HG03103 (cell line): ENCODE data around the gene AGMO.

ENCODE experiments used
- ATAC-seq: cut with Tn5 transposase; IDR thresholded peaks from one replicate; pipeline ENCODE4 v1.9.1; 2021; ENCODE audit warnings: low read depth; ENCODE audit not compliant: unreplicated experiment

Gene AGMO

DNA sequence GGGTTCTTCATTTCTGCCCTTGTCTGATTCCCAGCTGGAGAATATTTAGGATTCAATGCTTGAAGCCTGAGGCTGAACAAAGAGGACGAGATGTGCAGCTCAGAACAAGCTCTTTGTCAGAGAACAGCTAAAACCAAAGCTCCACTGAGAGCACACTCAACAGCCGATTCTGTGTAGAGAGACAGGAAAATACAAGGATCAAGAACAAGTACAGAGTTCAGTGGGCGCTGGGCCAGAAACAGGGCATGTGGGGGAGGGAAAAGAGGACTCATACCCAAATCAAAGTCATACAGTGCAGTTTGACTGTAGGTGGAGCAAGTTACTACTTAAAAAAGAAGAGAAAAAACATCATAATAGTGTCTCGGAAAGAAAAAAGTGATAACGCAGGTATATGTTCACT is at the start of gene AGMO:
Gene AGMO, minus strand, starts transcription at position 181 of the 400 bp plus-strand sequence.
- no peak for ATAC-seq

DNA sequence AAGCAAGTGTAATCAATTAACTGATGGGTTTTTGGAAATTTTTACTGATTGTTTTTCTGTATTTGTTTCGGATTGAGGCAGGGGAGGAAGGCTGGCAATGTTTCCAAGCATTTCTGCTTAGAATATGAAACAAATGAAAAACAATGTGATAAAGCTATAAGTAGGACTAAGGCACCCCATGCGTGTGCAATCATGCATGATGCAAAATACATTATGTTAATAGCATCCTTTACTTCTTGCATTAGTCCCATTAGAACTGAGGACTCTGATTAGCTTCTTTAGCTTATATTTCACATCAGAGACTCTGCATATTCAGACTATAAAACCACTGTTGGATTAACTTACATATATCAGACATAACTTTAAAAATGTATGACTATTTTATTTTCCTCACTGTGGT is 48.7 kb upstream of the AGMO start:
- ATAC-seq: no peak

DNA sequence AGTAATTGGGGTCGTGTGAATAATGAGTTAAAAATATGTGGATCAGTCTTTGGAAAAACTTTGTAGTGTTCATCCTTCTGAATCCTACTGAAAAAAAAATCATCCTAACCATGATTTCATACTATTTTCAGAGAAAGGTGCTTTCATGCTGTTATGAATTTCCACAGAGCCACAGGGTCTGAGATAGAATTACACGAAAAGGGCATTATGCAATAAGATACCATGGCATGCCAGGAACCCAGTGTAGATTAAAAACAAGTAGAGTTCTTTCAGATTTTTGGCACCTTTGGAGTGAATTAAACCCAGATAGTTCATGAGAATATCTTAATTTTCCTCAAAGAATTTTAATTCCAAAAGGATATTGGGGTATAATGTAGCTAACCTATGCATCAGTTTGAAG is 47.5 kb upstream of the AGMO start:
- ATAC-seq: no peak

DNA sequence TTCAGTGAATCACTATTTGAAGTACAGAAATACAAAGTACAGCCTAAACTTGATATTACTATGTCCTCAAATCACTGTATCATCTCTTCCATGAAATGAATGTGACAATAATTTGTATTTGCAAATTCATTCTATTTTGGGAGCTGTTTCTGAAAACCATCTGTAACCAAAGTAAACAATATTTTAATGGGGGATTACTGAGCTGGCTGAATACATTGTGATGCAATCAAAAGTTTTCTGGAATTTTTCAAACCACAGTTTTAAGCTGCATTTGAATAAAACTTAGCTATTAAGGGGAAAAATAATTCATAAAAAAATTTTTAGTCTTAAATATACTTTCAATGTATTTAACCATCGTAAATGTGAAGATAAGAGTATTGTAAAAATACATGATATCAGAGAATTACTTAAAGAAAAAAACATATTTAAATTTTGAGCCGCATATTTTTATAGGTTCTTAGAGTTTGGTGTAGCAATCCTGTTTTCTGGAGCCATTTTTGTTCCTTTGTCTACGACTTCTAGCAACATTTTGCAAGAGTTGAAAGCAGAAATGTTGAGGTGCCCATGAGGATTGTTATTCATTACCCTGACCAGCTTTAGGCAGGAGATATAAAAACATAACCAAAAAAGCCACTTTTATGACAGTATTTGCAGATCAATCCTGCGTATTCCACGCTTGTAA is 45.9 kb upstream of the AGMO start:
- no peak for ATAC-seq

DNA sequence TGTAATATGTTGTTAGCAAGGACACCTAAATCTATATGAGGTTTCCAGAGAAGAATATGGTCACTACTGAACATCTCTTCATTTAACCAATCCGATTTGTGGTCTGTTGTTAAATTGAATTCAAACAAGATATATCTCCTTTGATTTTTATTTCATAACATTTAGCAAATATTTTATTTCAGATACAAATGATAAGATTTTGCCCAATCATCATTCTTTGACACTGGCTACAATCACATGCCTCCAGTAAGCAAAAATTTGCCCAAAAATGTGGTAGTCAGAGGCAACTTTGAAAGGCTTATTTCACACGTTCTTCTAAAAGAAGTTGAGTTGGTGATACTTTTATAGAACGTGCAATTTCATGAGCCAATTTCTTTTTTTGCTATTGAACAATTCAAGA is 44.7 kb upstream of the AGMO start:
- no peak for ATAC-seq

DNA sequence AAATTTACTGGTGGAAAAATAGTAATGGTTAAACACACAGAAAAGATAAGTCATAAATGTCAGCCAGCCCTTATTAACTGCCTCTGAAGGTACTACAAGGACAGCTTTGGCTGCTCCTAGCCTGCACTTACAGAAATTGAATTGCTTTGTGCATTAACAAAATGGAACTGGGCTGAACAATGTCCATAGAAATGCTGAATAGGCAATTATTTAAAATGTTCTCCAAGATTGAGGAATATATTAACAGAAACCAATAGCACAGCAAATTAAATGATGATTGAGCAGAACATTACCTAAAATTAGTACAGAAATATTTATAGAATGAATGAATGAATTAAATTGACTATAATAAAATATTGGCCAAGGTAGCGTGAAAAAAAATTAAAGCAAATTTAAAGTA is 42.4 kb upstream of the AGMO start:
- no peak for ATAC-seq

DNA sequence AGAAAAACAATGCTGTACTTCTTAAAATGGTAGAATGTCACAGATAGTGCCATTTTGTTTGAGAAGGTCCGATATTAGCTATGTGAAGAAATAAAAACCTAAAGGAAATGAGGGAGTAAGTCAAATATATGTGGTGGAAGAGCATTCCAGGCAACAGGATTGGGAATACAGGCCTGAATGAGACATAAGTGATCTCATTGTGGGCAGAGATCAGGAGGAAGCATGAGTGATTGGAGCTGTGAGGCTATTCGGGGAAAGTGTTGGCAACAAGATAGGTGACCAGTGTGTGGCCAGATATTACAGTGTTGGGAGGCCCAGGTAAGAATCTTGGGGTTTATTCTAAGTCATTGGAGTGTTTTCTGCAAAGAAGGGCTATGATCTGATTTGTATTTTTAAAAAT is 41.3 kb upstream of the AGMO start:
- no peak for ATAC-seq

DNA sequence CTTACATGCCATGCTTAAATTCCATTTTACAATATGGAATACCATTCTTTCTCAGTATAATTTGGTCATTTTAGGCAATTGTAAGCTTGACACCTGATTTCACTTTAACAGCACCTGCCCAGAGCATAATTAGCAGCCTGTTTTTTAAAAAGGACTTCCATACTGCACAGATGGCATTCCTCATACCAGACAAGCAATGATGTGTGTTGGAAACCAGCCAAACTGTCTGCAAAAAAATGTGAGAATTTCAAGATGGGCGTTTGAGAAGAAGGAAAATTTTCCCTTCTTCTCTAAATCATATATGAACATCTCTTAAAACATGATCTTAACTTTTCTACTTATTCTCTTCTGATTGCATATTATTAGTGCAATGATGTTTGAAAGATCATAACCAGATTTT is 40.4 kb upstream of the AGMO start:
- ATAC-seq: no peak

DNA sequence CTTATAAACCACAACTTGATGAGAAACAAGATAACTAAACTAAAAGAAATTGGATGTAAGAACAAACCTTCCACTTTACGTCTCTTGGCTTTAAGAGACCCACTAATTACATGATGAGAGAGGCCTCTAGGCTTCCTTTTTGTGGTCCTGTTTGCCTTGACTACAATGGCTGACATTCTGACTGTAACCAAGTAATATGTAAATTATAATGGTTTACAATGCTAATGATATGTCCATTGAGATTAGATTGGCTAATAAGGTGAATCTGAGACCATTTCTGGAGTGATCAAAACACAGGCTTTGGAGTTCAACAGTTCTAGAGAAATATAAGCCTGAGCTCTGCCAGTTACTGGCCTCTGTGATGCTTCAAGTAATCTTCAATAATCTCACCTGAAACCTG is 39.4 kb upstream of the AGMO start:
- no peak for ATAC-seq

DNA sequence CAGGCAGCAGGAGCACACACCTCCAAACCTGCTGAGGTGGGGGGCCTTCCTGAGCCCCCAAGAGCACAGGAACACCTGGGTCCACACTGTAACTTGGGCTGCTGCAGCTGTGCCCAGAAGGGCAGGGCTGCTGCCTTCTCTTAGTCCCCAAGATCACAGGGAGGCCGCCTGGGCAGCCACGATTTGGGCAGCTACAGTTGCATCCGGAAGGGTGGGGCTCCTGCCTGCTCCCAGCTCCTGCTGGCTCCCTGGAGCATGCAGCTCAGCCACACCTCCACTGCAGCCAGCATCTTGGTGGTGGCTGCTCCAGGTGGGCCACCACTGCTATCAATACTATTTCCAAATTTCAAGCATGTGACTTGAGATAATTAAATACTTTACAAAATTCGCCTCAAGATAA is 38.5 kb upstream of the AGMO start:
- no peak for ATAC-seq

DNA sequence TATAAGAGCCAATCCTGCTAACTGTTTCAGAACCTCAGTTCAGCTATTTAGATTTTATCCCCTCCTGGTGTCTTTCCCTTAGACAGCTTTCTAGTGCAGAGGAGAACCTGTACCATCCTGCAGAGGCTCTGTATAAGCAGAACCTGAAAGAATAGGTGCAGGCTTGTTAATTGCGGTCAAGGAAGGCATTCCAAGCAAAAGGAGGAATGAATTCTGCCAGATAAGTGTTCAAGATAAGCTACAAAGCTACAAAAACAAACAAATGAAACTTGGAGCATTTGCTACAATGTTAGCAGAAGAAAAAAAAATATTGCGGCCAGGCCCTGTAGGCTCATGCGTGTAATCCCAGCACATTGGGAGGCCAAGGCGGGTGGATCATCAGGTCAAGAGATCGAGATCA is 32.6 kb upstream of the AGMO start:
- no peak for ATAC-seq

DNA sequence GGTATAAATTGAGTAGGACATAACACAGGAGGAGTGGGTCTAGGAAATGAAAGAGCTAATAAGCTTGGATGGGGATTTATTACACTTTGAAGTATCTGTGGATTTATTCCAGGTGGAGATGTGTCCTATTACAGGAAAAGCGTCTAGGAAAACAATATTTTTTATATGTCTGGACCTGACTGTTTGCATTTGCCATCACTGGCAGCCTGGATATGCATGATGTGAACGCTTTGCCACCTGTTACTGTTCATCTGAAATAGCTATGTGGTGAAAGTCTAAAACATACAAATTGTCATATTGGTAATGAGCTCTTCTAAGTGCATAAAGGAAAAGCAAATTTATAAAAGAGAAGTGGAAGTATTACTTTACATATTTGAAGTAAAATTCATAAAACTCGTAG is 31.6 kb upstream of the AGMO start:
- ATAC-seq: no peak

DNA sequence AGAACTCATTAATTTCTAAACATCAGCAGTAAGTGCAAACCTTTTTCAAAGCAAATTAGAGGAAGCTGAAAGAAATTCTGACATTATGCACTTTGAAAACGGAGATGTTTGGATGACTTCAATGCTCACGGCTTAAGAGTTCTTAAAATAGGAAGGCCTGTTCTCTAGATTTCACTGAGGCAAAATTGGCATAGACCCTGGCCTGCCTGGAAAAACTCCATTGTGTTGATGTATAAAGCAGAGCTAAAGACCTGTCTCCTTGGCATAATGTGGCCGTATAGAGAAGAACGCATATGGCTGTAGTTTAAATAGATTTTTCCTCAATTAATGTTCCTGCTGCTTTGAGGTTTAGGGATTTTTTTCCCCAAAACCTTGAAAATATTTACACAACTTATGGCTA is 24.5 kb upstream of the AGMO start:
- no peak for ATAC-seq

DNA sequence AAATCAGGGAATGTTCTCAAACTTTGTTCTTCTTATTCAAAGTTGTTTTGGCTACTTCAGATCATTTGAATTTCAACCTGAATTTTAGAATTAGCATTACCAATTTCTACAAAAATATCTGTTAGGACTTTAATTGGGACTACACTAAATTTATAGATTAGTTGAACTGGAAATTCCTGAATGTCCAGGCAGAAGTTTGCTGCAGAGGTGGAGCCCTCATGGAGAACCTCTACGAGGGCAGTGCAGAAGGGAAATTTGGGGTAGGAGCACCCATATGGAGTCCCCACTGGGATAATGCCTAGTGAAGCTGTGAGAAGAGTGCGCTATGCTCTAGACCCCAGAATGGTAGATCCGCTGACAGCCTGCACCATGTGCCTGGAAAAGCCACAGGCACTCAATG is 22.8 kb upstream of the AGMO start:
- no peak for ATAC-seq

DNA sequence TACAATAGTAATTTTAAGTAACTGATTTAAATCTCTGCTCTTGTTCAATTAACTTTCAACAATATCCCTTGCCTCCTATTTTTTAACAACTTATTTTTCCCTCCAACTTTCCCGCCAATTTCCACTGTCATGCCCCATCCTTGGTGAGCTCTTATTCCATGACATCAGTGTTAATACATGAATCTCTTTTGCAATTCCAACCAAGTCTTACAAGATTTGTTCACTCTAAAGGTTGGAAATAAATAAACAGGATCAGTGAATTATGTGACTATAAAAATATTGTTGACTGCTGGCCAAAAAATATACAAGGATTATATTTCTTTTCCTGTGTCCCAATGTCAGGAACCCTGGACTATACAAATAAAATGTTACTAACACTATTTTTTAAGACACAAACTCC is 21.0 kb upstream of the AGMO start:
- ATAC-seq: no peak

DNA sequence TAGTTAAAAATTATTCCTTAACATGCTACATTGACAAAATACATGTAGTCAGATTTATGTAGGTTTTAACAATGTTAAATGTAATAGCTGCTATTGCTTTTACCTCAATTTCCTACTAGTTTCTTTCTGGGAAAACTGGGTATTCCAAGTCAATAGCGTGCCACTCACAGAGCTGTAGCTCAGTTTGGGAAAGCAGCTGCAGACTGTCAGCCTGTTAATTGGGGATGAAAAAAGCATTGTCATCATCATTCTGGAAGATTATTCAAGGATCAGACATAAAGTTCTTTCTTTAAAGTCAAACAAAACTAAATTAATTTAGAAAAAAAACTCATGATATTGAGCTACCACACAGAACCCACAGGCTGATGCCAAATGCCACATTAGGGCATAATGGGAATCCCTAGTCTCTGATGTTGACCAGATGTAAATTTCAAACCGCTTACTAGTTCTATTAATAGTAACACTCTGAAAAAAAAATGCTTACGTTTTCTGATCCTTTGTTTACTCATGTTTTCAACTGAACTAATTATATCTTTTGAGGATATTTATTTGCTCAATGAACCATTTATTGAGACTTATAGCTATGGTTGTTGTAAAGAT is 19.6 kb upstream of the AGMO start:
- no peak for ATAC-seq

DNA sequence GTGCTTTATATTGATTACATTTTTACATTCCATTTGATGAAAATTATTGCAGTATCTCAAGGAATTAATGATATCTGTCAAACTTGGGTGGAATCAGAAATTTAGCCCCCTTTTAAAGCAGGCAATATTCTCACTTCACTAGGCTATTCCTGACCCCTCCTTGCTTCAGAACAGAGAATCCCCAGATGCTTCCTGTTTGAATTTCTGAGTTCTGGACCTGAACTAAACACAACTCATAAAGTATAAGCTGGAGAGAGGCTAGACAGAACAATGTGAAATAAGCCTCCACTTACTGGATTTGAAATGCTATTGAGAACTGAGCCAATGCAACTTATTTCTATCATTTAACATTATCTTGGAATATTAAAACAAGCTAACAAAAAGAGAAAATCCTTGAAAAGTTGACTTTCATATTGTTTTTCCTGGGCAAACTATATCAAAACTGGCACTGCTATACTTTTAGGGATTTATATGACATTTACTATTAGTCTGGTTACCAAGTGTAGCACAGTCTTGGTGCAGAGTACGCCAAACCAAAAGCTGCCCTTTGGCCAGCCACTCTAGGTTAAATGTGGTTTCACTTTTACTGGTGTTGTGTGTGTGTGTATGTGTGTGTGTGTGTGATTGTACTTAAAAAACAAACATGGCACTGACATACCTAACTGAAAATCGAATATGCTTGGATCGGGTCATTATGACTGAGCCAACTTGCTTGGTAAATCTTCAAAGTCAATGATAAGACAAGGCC is 19.0 kb upstream of the AGMO start:
- no peak for ATAC-seq

DNA sequence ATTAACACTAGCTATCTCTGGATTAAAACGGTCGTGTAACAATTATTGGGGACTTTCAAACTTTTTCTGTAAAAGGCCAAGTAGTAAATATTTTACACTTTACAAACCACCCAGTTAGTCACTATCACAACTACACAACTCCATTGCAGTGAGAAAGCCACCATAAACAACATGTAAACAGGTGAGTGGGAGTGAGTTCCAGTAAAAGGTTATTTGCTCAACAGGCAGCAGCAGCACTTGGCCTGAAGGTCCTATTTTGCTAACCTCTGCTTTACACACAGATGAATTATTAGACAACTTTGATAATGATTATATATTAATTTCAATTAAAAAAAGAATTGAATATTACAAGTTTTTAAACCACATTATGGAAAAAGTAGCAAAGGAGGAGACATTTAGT is 15.8 kb upstream of the AGMO start:
- ATAC-seq: no peak

DNA sequence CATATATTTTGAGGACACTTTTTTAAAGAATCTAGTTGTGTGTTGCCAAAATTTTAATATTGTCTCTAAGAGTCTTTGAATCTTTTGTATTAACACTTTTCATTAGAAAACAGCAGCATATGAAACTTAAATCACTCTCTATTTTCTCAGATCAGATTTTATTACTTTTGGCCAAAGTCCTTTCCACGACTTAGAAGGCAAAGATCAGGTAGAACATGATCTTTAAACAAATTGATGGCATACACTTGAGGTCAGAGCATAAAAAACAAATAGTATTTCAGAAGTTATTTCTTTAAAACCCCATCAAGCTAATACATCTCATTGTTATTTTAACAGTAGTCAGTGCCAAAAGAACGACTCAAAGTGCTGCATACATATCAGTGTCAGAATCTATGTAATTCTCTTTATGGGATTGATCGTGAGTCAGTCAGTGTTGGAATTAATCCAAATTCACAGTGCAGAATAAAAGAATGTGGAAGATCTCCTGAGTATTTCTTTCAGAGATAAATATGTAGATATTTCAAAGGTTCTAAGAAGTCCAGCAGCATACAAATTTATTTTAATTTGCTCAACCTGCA is 9.6 kb upstream of the AGMO start:
- ATAC-seq: no peak

DNA sequence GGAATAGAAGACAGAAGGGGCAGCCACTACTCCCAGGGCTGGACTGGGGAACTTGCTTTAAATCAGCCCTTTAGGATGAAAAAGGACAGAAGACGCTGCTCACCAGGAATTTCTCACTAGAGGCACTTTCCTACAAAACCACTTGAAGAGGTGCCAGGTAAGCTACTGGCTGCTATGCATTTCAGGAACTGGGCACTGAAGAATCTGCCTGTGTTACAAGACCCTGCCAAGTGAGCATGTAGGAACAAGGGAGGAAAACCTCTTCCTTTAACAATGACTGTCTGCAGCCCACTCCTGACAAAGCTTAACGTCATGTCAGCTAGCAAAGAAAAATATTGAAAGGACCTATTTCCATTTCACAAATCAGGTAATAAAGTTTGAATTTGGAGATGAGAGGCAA is 5.8 kb upstream of the AGMO start:
- ATAC-seq: no peak

DNA sequence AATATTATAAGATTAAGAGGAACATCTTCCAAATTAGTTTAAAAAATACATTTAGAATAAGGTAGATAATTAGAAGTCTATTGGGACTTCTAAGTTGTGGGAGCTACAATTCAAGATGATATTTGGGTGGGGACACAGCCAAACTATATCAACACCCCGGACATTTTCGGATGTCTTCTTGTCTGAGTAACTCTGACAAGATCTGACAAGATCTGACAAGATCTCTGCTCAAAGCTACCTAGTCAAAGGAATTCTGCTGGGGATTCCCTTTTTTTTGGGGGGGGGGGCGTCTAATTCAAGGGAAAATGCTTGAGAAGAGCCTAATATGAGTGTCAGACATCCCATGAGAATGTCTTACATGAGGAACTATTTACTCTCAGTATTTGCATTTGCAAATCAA is 5.2 kb upstream of the AGMO start:
- ATAC-seq: no peak

DNA sequence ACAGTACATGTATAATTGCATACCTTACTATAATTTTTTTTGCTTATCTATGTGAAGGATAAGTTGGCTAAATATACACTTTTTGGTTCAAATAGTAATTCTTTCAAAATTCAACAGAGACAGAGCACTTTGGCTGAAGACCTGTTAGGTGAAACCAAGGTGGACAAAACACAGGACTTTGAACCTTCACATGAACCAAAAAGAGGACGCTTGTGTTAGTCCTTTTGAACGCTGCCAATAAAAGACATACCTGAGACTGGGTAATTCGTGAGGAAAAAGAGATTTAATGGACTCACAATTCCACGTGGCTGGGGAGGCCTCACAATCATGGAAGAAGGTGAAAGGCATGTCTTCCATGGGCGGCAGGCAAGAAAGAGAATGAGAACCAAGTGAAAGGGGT is 4.7 kb upstream of the AGMO start:
- ATAC-seq: no peak
